MCF 10A (cell line): ENCODE measurements around the gene S1PR4. TPM values are rescaled to one million over a fixed set of nuclear protein-coding genes. Genes with fewer than 3 reads are reported as not detected.

Source experiments
- BruUV-seq: library from RNA; stranded (reverse); fragments of 400-500 nt; replicated peaks from 2 replicates; lab custom pipeline; 2021; lab: Mats Ljungman, UMichigan
- CTCF ChIA-PET: fragments of 300-600 bp; sonication (Branson Sonifier 250); formaldehyde crosslinking; extraction: SDS; loops from one replicate; lab custom pipeline; 2021; ENCODE audit warnings: antibody characterized with exemption, inconsistent platforms; lab: Yijun Ruan, JAX
- POLR2A ChIA-PET: fragments of 300-600, 350-650 bp; sonication (Branson Sonifier 250); formaldehyde crosslinking; extraction: SDS; loops from one replicate; lab custom pipeline; 2020; ENCODE audit warnings: antibody characterized with exemption, inconsistent platforms; lab: Yijun Ruan, JAX
- DNase-seq: peaks from one replicate; pipeline ENCODE4 v3.0.0-alpha.2; 2018; ENCODE audit not compliant: unreplicated experiment
- H3K27ac Mint-ChIP-seq: one replicate; pipeline ENCODE4 v1.8.0; 2022; ENCODE audit warnings: mild to moderate bottlenecking, low read depth, mixed read lengths; ENCODE audit not compliant: unreplicated experiment
- H3K27me3 Mint-ChIP-seq: one replicate; pipeline ENCODE4 v1.8.0; 2022; ENCODE audit warnings: mixed read lengths; ENCODE audit not compliant: insufficient read depth, unreplicated experiment
- H3K36me3 Mint-ChIP-seq: one replicate; pipeline ENCODE4 v1.8.0; 2022; ENCODE audit warnings: mild to moderate bottlenecking, moderate library complexity, mixed read lengths; ENCODE audit not compliant: insufficient read depth, unreplicated experiment
- H3K4me1 Mint-ChIP-seq: one replicate; pipeline ENCODE4 v1.8.0; 2022; ENCODE audit warnings: mixed read lengths; ENCODE audit not compliant: insufficient read depth, unreplicated experiment
- H3K4me3 Mint-ChIP-seq: one replicate; pipeline ENCODE4 v1.8.0; 2022; ENCODE audit warnings: mild to moderate bottlenecking, moderate library complexity, mixed read lengths; ENCODE audit not compliant: unreplicated experiment
- H3K9me3 Mint-ChIP-seq: one replicate; pipeline ENCODE4 v1.8.0; 2022; ENCODE audit warnings: mixed read lengths; ENCODE audit not compliant: unreplicated experiment
- CTCF ChIP-seq: fragments of 200-600 bp; IDR thresholded peaks from one replicate; pipeline ENCODE4 v1.8.0; 2022; ENCODE audit warnings: antibody characterized with exemption, mild to moderate bottlenecking; ENCODE audit not compliant: unreplicated experiment
- intact Hi-C: fragments of 100-400 bp; cut with micrococcal nuclease; formaldehyde crosslinking; loops from 2 replicates; pipeline ENCODE4 v1.14.1; 2022
- total RNA-seq: library from RNA; stranded (reverse); gene quantifications from 2 replicates; pipeline ENCODE4 v1.2.3, GENCODE V29; 2022

The S1PR4 gene
- total RNA-seq, 1 experiment from 2014 or later: 0.44 TPM

- Mint-ChIP-seq H3K27me3 (no peaks in the 10 kb centered on the region), H3K4me1 (peaks cover 5% of the 10 kb centered on the region), H3K36me3 (peaks cover 69% of the 10 kb centered on the region), H3K9me3 (no peaks in the 10 kb centered on the region), H3K27ac (no peak overlapping the region), H3K4me3 (no peak overlapping the region)
- intact Hi-C loops: loop anchor here (1.0 to 5.0 kb wide), 3 partner anchors 34 to 211 kb away; no protein-coding TSS in a partner anchor
- TSS peak; percentile 54 for BruUV-seq
- ChIA-PET POLR2A (no interaction called here), CTCF (interaction anchor here (0.5 to 5.0 kb wide), 15 partner anchors 9 to 211 kb away, joined by 3 to 59 read pairs (median 5); no protein-coding TSS in a partner anchor)
- peak; percentile 66 for DNase-seq
- TF ChIP-seq CTCF: peak; percentile 93
Measured at GRCh38 chr19:3163230-3163886, 15.2 kb upstream of the S1PR4 start.

- POLR2A ChIA-PET: no interaction called here
- Mint-ChIP-seq H3K9me3 (no peaks in the 10 kb centered on the region), H3K4me3 (no peak overlapping the region), H3K36me3 (peaks cover 63% of the 10 kb centered on the region), H3K27me3 (no peaks in the 10 kb centered on the region), H3K4me1 (peaks cover 5% of the 10 kb centered on the region), H3K27ac (no peak overlapping the region)
- no peak for TF ChIP-seq CTCF
- DNase-seq: no peak
- CTCF ChIA-PET: interaction anchor here (0.5 to 5.0 kb wide), 16 partner anchors 8 to 212 kb away, joined by 3 to 59 read pairs (median 4); no protein-coding TSS in a partner anchor
- intact Hi-C loops: loop anchor here (1.0 to 5.0 kb wide), 3 partner anchors 35 to 212 kb away; no protein-coding TSS in a partner anchor
- BruUV-seq: no TSS peak
Measured at GRCh38 chr19:3163943-3164342, 14.6 kb upstream of the S1PR4 start.

- intact Hi-C loops: no loop called here
- Mint-ChIP-seq H3K4me3 (no peak overlapping the region), H3K27me3 (no peaks in the 10 kb centered on the region), H3K36me3 (peaks cover 32% of the 10 kb centered on the region), H3K4me1 (peaks cover 6% of the 10 kb centered on the region), H3K27ac (peak overlapping the region; percentile 61), H3K9me3 (no peaks in the 10 kb centered on the region)
- BruUV-seq: no TSS peak
- CTCF ChIA-PET: interaction anchor here (5.0 kb wide), 1 partner anchor 37 kb away, joined by 59 read pairs; no protein-coding TSS in a partner anchor
- POLR2A ChIA-PET: no interaction called here
- no peak for TF ChIP-seq CTCF
- no peak for DNase-seq
Measured at GRCh38 chr19:3167533-3168272, 10.9 kb upstream of the S1PR4 start.
